Endometrial microvascular endothelial cells (primary cell): ENCODE measurements around the gene PICK1. TPM values are rescaled to one million over a fixed set of nuclear protein-coding genes. Genes with fewer than 3 reads are reported as not detected.
"Not testable (repeated sequence)": the region's sequence is repeated elsewhere in the genome, so short reads cannot be mapped to it uniquely, and the experiment has no call there.

Source experiments
- in situ Hi-C: cut with HindIII; loops from 2 replicates; pipeline ENCODE4 v1.10.0; 2017; ENCODE audit warnings: low sequenced_read_pairs, low pct_unique_long_range_greater_than_20kb; ENCODE audit errors: inconsistent ontology term
- total RNA-seq: library from RNA; depleted of rRNA; stranded (reverse); fragments of >200 nt; gene quantifications from one replicate; pipeline ENCODE4 v1.2.3, GENCODE V29; 2015; ENCODE audit errors: inconsistent ontology term

PICK1 gene
- total RNA-seq, 1 donor from 2014 or later: 17.2 TPM

DNA sequence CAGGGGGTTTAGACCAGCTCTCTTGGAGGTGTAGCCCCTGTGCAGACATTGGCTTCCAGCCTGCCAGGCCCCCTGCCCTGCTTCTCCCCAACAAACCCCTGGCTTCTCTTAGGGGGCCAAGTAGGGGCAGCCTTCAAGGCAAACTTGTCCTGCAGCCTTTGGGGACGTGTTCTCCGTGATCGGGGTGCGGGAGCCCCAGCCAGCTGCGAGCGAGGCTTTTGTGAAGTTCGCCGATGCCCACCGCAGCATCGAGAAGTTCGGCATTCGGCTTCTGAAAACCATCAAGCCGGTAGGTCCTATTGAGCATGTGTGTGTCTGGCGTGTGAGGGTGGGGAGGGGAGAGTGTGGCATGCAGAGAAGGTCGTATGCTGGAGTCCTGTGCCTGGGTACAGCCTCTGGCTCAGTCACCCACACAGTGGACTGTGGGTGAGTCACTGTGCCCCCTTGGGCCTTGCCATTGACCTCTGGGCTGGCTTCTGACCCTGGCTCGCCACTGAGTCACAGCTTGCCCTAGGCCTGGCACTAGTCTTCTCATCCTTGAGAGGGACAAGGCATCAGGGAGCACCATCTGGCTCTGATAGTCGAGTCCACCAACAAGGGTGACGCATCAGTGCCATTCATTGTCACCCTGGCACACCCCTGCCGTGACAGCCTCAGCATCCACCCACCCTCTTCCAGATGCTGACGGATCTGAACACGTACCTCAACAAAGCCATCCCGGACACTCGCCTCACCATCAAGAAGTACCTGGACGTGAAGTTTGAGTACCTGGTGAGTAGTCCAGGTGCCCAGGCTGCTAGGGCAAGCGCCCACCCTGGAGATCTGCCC, 15.3 kb downstream of the PICK1 start:
- in situ Hi-C loops: no loop called here

DNA sequence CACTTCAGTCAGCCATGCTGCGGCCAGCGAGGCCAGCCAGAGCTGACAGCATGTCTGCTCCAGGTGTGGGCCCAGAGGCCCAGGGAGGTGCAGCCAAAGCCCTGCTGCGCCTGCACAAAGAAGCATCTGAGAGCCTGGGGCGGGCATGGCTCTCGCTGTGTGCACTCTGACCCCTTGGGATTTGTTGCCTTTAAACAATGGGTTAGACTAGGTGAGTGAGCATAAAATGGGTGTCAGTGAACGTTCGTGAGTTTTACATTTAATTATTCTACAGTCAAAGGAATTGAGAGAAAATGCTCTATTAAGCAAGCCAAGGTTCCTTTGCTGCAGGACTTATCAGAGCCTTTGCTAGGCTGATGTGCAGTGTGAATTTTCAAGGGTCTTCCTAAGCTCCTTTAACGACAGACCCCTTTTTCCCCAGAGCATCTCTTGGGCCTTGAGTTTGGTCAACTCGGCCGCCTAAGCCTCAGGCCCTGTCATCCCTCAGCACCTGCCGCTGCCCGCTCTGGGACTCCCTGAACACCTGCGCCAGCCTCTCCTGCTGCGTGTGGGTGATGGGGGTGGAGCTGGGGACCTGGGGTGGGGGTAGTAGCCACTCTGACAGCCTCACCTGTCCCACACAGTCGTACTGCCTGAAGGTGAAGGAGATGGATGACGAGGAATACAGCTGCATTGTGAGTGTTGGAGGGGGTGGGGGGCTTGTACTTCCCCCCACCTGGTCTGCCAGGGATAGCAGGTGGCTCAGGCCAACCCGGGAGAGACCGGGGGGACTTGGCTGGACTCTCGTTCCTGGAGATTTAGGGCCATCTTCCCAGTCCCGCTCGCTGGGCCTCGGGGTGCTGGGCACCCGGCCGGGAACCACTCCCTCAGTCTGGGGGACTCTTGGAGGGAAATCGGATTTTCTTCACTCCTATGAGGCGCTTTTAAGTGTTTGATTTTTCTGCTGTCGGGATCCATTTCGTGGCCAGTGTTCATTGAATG, 16.2 kb downstream of the PICK1 start:
- in situ Hi-C loops: no loop called here

DNA sequence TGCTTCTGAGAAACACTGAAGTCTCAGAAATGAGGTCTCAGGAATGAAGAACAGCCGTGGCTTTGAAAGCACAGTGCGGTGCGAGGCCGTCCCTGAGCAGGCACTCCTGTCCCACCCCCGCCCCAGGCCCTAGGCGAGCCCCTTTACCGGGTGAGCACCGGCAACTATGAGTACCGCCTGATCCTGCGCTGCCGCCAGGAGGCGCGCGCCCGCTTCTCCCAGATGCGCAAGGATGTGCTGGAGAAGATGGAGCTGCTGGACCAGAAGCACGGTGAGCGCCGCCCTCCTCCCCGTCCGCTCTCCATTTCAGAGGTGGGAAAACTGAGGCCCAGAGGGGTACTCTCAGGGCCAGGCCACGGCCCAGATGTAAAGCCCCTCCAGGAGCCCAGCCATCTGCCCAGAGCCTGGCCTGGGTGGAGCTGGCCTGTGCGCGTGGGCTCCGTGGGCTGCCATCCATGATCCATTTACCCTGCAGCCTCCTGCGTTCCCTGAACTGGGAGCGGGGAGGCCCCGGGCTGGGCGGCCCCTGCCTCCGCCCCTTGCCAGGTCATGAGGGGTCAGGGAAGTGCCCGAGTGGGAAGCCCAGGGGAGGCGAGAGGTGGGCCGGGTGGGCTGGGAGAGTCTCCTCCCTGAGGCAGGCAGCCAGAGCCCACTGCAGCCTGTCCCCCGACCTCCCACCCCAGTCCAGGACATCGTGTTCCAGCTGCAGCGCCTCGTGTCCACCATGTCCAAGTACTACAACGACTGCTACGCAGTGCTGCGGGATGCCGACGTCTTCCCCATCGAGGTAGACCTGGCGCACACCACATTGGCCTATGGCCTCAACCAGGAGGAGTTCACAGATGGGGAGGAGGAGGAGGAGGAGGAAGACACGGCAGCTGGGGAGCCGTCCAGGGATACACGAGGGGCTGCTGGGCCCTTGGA, 17.2 kb downstream of the PICK1 start:
- in situ Hi-C loops: no loop called here

DNA sequence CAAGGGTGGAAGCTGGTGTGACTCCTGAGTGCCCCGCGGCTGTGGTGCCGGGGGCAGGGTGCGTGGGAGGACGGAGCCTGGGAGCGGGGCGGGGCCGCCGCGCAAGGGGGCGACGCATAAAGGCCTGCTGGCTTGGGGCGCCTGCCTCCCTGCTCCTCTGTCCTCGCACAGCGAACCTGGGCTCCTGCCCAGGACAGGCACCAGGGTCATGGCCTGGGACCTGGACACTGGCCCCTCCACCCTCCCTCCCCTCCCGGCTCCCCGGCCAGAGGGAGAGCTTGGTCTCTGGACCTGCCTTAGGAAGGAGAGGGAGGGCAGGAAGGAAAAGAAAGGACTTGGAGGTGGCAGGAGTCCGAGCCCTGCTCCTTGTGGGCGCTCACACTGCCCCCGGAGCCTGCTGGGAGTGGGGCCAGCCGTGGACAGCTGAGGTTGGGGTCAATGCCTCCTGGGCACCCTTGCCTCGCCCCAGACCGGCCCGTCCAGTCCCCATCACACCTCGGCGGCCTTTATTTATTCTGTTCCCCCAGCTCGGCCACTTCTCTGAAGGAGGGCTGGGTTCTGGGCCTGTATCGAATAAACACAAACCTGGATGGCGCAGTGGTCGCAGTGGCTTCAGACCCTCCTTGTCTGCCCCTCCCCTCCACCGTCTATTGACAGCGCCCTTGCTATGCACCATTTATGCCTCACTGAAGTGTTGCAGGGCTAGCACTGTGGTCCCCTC, 18.1 kb downstream of the PICK1 start:
- in situ Hi-C loops: no loop called here

DNA sequence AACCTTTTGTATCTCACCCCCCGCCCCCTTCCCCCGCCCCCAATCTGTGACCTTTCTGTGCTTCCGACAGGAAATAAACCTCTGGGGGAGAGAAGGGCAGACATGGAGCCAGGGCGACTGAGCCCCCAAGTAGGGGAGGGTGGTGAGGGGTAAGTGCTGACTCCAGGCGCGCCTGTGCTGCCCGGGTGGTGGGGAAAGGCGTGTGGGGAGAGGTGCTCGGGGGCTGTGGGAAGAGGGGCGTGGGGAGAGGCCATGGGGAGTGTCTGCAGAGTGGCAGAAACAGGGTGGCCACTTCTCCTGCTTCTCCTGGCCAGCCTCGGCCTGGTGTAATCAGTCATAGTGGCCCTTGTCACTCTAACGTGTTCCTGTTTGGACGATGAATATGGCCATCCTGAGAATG, 18.8 kb downstream of the PICK1 start:
- in situ Hi-C loops: no loop called here

DNA sequence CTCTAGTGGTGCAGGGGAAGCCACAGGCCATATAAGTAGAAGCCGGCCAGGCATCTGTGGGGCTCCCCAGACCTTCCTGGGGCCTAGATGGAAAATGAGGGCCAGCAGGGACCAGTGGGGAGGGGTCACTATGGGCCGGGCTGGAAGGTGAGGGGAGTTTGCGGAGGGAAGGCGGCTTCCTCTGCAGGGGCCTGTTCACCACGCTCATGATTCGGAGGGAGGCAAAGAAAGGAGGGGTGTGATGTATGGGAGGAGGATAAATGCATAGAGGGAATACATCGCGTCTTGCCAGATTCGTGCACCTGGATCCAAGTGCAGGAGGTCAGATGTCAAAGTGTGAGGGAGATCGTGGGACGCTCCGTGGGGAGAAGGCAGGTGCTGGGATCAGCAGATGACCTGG, 19.9 kb downstream of the PICK1 start:
- in situ Hi-C loops: no loop called here

DNA sequence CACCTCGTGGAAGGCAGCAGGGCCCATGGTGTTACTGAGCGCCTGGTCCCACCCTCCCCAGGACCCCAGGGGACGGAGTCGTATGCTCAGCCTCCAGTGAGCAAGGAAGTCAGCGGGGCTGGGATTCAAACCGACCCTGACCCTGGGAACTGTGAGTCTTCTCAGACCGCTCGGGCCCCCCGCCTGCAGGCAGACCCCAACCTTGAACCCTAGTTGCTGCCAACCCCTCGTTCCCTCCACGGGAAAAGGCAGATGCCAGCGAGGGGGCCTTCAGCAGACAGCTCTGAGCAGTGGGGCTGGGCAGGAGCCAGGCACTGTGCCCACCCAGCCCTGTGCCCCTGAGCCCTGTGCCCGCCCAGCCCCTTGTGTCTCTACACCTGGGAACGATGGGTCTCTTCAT, 20.4 kb downstream of the PICK1 start:
- in situ Hi-C loops: no loop called here

DNA sequence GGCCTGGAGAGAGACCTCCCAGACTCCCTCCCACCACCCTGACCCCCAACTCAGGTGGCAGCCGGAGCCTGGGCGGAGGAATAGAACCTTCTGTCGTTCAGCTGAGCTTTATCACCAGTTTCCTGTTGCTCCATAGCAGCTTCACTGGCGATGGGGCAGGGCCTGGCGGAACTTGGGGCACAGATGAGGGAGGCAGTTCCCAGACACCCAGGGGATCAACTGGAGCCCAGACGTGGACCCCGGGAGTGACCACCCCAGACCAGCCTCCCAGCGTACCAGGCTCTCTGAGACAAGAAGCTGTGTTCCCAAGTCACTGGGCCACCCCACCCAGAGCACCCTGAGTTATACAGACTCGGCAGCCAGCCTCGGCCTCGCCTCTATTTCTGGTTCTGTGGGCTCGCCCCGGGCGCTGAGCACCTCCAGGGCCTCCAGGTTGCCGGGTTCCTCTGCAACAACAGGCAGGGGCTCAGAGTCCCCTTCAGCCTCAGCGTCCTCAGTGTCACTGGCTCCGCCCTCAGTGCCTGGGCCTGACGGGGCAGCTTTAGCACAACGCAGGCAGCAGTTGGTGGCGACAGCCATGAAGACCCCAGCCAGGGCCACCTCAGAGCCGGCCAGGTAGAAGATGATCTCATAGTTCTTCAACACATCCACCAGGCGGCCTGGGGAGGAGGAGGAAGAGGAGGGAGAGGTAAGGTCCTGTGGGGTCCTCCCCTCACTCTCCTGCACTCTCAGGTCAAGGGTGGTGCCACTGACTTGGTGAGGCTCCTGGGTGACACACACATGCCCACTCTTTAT, 21.0 kb downstream of the PICK1 start:
- in situ Hi-C loops: no loop called here

DNA sequence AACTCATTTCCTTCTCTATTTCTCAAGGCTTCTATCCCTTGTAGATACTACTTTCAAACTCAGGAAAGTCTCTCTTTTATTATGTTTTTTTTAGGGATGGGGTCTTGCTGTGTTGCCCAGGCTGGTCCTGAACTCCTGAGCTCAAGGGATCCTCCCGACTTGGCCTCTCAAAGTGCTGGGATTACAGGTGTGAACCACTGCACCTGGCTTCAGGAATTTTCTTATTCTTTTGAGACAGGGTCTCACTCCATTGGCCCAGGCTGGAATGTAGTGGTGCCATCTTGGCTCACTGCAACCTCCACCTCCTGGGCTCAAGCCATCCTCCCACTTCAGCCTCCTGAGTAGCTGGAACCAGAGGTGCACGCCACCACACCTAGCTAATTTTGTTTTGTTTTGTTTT, 22.0 kb downstream of the PICK1 start:
- in situ Hi-C loops: not testable (repeated sequence)

DNA sequence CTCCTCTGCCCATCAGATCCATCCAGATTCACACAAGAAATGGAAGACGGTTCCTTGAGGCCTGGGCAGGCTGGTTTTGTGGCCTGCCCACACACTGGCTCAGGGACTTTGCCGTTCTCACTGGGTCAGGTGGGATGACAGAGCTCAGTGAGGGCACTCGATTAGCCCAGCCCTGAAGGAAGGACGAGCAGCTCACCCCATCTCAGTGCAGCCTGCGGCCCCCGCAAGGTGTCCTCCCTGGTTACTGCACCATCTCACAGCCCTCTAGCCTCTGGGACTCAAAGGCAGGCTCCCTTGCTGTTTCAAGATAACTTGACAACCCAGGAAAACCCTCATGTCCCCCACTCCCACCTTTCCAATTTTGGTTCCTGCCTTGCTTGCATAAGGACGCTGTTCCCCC, 22.6 kb downstream of the PICK1 start:
- in situ Hi-C loops: no loop called here

DNA sequence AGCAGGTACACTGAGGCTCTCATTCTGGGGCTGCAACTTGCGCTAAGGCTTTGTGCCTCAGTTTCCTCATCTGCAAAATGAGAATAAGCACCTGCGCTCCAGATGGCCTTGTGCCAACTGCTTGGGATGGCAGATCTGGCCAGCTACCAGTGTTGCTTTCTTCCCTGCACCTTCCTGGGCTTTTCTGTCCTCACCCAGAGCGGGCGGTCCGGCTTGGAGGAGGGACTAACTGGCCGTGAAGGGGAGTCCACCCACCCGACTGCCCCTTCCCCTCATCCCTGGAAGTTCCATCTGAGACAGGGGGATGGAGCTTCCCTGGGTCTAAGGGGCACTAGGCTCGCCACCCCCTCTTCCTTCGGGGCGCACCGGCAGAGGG, 23.3 kb downstream of the PICK1 start:
- in situ Hi-C loops: no loop called here

DNA sequence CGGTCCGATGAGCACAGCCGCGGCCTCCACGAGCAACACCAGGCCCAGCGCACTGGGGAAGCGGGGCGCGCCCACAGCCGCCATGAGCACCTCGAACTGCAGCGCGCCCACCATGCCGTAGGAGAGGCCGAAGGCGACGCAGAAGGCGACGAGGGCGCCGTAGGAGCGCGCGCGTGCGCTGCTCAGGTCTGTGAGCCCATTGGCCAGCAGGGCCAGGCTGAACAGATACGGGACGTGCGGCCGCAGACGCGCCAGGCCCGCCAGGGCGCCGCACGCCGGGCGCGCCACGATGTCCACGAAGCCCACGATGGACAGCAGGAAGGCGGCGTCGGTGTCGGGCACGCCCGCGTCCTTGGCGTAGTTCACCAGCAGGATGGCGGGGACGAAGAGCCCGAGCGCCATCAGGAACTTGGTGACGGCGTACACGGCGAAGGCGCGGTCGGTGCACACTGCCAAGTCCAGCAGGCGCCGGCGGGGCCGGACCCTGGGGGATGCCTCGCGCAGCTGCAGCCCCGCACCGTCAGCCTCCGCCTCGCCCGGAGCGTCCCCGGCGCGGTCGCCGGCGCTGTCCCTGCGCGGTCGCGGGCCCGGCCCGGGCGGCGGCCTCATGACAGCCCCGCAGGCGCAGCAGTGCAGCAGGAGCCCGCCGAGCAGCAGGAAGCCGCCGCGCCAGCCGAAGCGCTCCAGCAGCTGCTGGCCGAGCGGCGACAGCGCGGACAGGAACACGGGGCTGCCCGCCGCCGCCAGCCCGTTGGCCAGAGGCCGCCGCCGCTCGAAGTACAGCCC, 23.8 kb downstream of the PICK1 start:
- in situ Hi-C loops: no loop called here

DNA sequence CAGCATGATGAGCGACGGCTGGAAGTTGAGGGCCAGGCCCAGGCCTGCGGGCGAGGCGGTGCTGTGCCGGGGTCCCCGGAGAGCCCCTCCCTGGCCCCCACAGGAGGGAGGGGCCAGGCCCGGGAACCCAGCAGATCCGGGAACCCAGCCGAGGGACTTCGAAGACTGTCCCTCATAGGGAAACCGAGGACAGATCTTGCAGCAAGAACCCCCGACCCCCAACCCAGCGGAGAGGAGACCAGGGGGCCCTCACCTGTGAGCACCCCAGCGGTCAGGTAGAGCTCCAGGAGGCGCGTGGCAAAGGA, 24.4 kb downstream of the PICK1 start:
- in situ Hi-C loops: no loop called here

DNA sequence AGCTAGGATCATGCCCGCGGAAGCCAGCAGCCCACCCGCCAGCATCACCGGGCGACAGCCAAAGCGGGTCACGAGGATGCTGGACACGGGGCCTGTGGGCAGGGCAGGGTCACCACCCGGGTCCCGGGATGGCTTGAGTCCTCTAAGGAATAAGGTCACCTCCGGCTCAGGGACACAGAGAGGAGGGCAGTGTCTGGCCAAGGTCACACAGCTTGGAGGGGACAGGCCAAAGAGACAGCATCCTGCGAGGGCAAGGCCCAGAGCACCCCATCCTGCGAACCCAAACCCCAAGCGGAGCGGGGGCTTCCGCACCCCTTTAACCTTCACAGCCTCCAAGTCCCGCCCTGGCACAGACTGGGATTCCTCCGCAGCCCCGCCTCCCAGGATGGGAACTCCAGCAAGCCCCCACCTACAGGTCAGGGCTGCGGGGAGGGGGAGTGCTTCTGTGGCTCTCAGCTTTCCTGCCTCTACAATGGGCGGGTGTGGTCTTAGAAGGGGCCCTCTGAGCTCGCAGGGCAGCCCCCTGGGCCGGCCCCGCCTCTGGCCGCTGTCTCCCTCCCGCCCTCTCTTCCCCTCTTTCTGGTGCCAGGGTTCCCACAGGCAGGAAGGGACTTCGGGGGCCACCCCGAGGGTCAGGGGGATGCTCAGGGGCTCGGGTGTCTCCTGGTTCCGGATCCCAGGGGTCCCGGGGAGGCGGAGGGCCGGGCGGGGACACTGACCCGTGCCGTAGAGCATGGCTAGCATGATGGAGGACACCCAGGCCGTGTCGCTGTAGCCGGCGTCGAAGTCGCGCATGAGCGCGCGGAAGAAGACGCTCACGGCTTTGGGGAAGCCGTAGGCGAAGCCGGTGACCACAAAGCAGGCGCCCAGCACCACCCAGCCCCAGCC, 25.0 kb downstream of the PICK1 start:
- in situ Hi-C loops: no loop called here

DNA sequence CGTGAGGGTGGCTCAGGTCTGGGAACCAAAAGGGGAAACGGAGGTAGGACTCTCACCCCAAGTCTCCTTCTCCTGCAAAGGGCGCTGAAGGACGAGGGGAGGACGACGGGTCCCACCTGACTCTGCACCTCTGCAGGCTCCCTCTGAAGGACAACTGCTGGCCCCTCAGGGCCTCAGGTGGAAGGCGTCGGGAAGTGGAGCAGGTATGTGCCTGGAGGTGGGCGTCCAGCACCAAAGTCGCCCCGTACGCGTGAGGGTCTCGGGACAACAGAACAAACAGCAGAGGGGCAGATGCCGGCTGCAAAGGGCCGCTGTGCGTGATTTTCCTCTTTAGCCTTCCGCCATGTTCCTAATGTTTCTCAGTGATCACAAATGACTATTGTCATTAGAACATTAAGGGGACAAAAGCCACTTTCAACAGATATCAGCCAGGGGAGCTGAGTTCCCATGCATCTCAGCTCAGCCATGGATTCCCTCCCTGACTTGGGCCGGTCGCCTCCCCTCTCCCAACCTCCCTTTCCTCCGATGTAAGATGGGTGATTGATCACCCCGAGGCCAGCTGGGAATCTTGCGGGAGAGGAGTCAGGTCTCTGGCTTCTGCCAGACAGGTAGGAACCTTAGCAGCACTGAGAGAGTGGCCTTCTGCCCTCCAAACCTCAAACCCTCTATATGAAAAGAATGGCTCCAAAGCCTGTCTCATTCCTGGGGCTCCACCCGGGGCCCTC, 25.9 kb downstream of the PICK1 start:
- in situ Hi-C loops: no loop called here
